ENCODE measurements around the gene DMWD. TPM values are rescaled to one million over a fixed set of nuclear protein-coding genes. Genes with fewer than 3 reads are reported as not detected.

DMWD gene
- total RNA-seq, 1 donor from 2014 or later = 31.2 TPM

DNA sequence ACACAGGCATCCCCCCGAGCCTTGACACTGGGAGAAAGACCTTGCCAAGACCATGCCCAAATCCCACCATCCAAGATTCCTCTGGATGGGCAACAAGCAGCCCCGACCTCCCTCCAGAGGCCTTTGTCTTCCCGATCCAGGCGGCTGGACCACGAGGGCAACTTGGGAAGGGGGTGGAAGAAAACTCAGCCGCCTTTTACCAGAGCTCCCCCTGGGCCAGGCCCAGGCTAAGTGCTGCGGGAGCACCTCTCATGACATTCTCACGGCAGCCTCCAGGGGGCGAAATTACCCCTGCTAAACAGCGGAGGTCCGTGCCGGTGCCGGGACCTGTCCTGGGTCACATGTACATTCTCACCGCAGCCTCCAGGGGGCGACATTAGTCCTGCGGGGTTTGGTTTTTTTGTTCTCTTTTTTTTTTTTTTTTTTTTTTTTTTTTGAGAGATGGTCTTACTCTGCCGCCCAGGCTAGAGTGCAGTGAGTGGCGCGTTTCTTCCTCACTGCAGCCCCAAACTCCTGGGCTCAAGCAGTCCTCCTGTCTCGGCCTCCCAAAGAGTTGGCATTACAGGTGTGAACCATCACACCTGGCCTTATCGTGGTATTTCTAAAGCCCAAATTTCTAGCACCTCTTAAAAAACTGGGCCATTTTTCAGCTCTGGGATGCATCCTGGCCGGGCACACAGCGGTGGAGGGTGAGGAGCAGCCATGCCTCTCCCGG lies 24.5 kb upstream of the DMWD start:
- H3K27ac ChIP-seq = peak overlapping the region; percentile 60
- peaks cover 18% of the 10 kb centered on the region for H3K4me1 ChIP-seq
- intact Hi-C loops (cut with DNase I) = loop anchor here (10.0 kb wide), 2 partner anchors 68 to 198 kb away; partner anchors contain the start of gene IRF2BP1
- no peak for TF ChIP-seq POLR2A (IDR thresholded peaks at IDR 0.05)
- peak; percentile 26 to 84 for TF ChIP-seq POLR2AphosphoS5 (IDR thresholded peaks at IDR 0.05; ENCODE audit: insufficient read depth in 1 of 2, low read depth in 1 of 2)
- peak; percentile 90 to 97 (median 94) for TF ChIP-seq CTCF (IDR thresholded peaks at IDR 0.05)
- no peaks in the 10 kb centered on the region for H3K9me3 ChIP-seq
- no peak overlapping the region for H3K4me3 ChIP-seq
- H3K27me3 ChIP-seq = no peaks in the 10 kb centered on the region
- H3K36me3 ChIP-seq = peaks cover 0 to 13% of the 10 kb centered on the region in 2 donors
- DNase-seq (ENCODE audit: extremely low spot score in 2 of 2) = peak in 1 of 2 donors; percentile 78

GRCh38 chr19:45816236-45817009 lies 23.8 kb upstream of the DMWD start:
- H3K36me3 ChIP-seq = peaks cover 0 to 12% of the 10 kb centered on the region in 2 donors
- TF ChIP-seq CTCF (IDR thresholded peaks at IDR 0.05) (no peak), POLR2AphosphoS5 (IDR thresholded peaks at IDR 0.05; ENCODE audit: insufficient read depth in 1 of 2, low read depth in 1 of 2) (no peak), POLR2A (IDR thresholded peaks at IDR 0.05) (no peak)
- H3K4me3 ChIP-seq = peak overlapping the region; percentile 43 to 49
- H3K27me3 ChIP-seq = no peaks in the 10 kb centered on the region
- intact Hi-C loops (cut with DNase I) = loop anchor here (10.0 kb wide), 2 partner anchors 68 to 198 kb away; partner anchors contain the start of gene IRF2BP1
- H3K27ac ChIP-seq = peak overlapping the region; percentile 60
- no peaks in the 10 kb centered on the region for H3K9me3 ChIP-seq
- peaks cover 18% of the 10 kb centered on the region for H3K4me1 ChIP-seq
- DNase-seq (ENCODE audit: extremely low spot score in 2 of 2) = peak in 1 of 2 donors; percentile 88

GRCh38 chr19:45815481-45816216 lies 23.0 kb upstream of the DMWD start:
- no peaks in the 10 kb centered on the region for H3K27me3 ChIP-seq
- peaks cover 0 to 4% of the 10 kb centered on the region in 2 donors for H3K36me3 ChIP-seq
- H3K27ac ChIP-seq = peak overlapping the region; percentile 60
- peaks cover 18% of the 10 kb centered on the region for H3K4me1 ChIP-seq
- intact Hi-C loops (cut with DNase I) = loop anchor here (10.0 kb wide), 2 partner anchors 69 to 199 kb away; partner anchors contain the start of gene IRF2BP1
- peak in 1 of 2 donors; percentile 82 for DNase-seq (ENCODE audit: extremely low spot score in 2 of 2)
- H3K4me3 ChIP-seq = peak overlapping the region; percentile 43 to 49
- no peaks in the 10 kb centered on the region for H3K9me3 ChIP-seq
- no peak for TF ChIP-seq POLR2AphosphoS5 (IDR thresholded peaks at IDR 0.05; ENCODE audit: insufficient read depth in 1 of 2, low read depth in 1 of 2)
- TF ChIP-seq CTCF (IDR thresholded peaks at IDR 0.05) = no peak
- no peak for TF ChIP-seq POLR2A (IDR thresholded peaks at IDR 0.05)

DNA sequence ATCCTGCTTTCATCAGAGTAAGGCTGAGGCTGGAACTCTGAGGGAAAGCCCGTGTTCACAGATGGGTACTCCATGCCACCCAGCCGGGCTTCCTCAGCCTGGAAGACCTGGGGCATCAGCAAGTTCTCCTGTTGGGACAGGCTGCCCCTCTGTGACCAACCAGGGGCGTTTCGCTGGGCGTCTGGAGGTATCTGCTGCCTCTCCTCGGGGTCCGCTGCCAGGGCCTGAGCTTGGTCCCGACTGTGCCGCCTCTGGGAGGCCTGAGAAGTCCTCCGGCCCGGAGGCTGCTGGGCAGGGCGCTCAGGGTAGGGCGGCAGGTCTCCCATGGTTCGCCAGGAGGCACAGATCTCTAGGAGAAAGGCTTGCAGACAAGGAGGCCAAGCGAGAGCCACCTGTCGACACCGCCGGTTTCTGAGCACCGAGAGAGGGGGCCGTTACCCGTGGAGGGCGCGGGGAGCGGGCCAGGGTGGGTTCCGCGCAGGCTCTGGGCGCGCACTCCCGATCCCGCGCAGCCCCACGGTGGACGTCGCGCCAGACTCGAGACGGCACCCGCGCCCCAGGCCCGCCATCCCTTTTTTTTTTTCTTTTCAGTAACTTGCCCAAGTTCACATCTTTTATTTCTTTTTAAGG lies 22.3 kb upstream of the DMWD start, which contains the start of gene RSPH6A:
RSPH6A (minus strand) TSS at position 458 of the 630 bp plus-strand sequence; CDS start at position 326, 132 bp downstream.
- intact Hi-C loops (cut with DNase I) = loop anchor here (10.0 kb wide), 2 partner anchors 70 to 200 kb away; partner anchors contain the start of gene IRF2BP1
- Histone ChIP-seq H3K27me3 (no peaks in the 10 kb centered on the region), H3K36me3 (no peaks in the 10 kb centered on the region), H3K9me3 (no peaks in the 10 kb centered on the region), H3K4me3 (peak within 1 kb of the TSS; percentile 43 to 49), H3K27ac (peak within 1 kb of the TSS; percentile 60), H3K4me1 (peaks cover 18% of the 10 kb centered on the region)
- TF ChIP-seq POLR2A (IDR thresholded peaks at IDR 0.05) = no peak
- no peak for TF ChIP-seq CTCF (IDR thresholded peaks at IDR 0.05)
- TF ChIP-seq POLR2AphosphoS5 (IDR thresholded peaks at IDR 0.05; ENCODE audit: insufficient read depth in 1 of 2, low read depth in 1 of 2) = no peak
- peak in 1 of 2 donors; percentile 79 for DNase-seq (ENCODE audit: extremely low spot score in 2 of 2)

All from vagina (tissue), 2 donors.